ENCODE results near the gene CDH19. TPM values are rescaled to one million over a fixed set of nuclear protein-coding genes. Genes with fewer than 3 reads are reported as not detected.
"Not testable (repeated sequence)": the region's sequence is repeated elsewhere in the genome, so short reads cannot be mapped to it uniquely, and the experiment has no call there.

CDH19 gene
- polyA plus RNA-seq, 6 donors from 2014 or later = not detected

DNA sequence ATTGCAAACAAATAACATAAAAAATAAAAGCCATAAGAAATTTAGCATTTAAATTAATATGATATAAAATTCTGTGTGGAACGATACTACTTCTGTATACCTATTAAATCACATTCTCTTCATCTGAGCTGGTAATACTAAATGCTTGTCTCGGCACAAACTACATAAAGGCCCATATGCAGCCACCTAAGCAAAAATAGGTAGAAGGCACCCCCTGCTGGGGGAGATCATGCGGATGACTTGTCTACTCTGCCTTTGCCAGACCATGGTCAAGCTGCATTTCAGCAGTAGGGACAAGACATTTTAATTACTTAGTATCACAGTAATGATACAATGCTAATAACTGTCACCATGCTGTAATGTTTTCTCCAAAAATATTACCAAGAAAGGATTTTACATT lies 108.0 kb downstream of the CDH19 start:
- Mint-ChIP-seq H3K4me3 (no peak overlapping the region), H3K9me3 (peaks cover 0 to 2% (median 0%) of the 10 kb centered on the region in 7 donors), H3K4me1 (no peaks in the 10 kb centered on the region), H3K27ac (no peak overlapping the region), H3K27me3 (no peaks in the 10 kb centered on the region), H3K36me3 (no peaks in the 10 kb centered on the region)
- ATAC-seq (ENCODE audit: low read depth in 2 of 2) (no peak), DNase-seq (no peak)

DNA sequence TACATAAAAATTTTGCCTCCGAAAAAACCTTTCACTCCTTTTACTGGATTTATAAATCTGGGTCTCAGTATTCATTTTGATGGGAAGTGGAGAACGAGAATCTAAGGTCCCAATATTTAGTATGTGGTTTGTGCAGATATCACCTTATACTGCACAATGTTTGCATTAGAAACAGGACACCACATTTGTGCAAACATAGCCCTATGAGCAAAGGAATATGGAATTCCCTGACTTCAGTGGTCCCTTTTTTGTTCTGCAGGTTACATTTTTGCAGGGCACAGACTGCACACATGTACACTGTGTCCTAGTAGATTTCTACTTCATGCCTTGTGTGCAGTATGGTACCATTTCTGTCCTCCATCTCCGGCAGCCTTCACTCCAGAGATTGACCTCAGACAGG lies 130.0 kb downstream of the CDH19 start:
- Mint-ChIP-seq H3K9me3 (no peaks in the 10 kb centered on the region), H3K36me3 (no peaks in the 10 kb centered on the region), H3K4me1 (no peaks in the 10 kb centered on the region), H3K27ac (no peak overlapping the region), H3K4me3 (no peak overlapping the region), H3K27me3 (no peaks in the 10 kb centered on the region)
- DNase-seq (no peak), ATAC-seq (ENCODE audit: low read depth in 2 of 2) (no peak)

DNA sequence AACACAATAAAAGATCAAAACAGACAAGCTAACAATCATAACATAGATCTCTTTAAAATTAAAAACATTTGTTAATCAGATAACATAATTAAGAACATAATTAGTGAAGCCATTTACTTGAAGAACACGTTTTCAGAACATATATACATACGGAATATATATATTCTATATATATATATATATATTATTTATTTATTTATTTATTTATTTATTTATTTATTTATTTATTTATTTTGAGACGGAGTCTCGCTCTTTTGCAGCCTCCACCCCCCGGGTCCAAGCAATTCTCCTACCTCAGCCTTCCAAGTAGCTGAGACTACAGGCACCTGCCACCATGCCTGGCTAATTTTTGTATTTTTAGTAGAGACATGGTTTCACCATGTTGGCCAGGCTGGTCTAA lies 137.7 kb downstream of the CDH19 start:
- H3K27ac Mint-ChIP-seq; H3K9me3 Mint-ChIP-seq; H3K27me3 Mint-ChIP-seq; H3K4me1 Mint-ChIP-seq; DNase-seq; ATAC-seq (ENCODE audit: low read depth in 2 of 2); H3K36me3 Mint-ChIP-seq; H3K4me3 Mint-ChIP-seq: not testable (repeated sequence)

DNA sequence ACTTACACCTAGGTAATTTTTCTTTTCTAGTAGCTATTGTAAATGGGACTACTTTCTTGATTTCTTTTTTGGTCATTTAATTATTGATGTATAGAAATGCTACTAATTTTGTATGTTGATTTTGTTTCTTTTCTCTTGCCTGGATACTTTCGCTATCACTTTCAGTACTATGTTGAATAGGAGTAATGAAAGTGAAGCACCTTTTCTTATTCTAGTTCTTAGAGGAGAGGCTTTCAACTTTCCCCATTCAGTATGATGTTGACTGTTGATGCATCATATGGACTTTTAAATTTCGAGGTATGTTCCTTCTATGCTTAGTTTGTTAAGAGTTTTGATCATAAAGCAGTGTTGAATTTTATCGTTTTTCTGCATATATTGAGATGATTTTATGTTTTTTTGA lies 142.5 kb downstream of the CDH19 start:
- ATAC-seq (ENCODE audit: low read depth in 2 of 2) = no peak
- H3K27ac Mint-ChIP-seq = no peak overlapping the region
- no peaks in the 10 kb centered on the region for H3K27me3 Mint-ChIP-seq
- no peak for DNase-seq
- H3K4me3 Mint-ChIP-seq = no peak overlapping the region
- no peaks in the 10 kb centered on the region for H3K4me1 Mint-ChIP-seq
- peaks cover 0 to 8% (median 0%) of the 10 kb centered on the region in 7 donors for H3K9me3 Mint-ChIP-seq
- H3K36me3 Mint-ChIP-seq = no peaks in the 10 kb centered on the region

DNA sequence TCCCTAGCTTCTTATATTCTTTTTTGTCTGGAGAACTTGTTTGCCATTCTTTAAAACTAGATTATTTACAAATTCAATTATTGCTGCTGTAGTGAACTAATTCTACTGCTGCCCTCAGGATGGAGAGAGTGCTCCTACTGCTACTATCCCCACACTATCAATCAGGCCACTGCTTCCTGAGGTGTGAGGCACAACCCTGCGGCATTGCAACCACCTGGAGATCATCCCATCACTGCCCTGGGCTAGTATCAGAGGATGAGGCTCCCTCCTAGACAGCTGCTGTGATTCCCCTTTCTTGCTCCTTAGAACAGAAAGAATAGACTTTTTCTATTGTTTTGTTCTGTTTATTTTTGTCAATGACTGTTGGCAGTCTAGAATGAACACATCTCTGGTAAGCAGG lies 146.6 kb downstream of the CDH19 start:
- Mint-ChIP-seq H3K27ac (no peak overlapping the region), H3K36me3 (no peaks in the 10 kb centered on the region), H3K4me1 (no peaks in the 10 kb centered on the region), H3K4me3 (no peak overlapping the region), H3K9me3 (peaks cover 0 to 9% (median 2%) of the 10 kb centered on the region in 7 donors), H3K27me3 (no peaks in the 10 kb centered on the region)
- no peak for DNase-seq
- ATAC-seq (ENCODE audit: low read depth in 2 of 2) = no peak
